Stimulated activated CD4-positive, alpha-beta T cell treated with anti-CD3 and anti-CD28 coated beads, TNF-alpha, amount 100 ng/mL, for 48 hours (primary cell): ENCODE measurements around the gene MEF2B.

ENCODE experiments used
- DNase-seq, 3 donors: peaks; one replicate each; pipeline ENCODE4 v3.0.0-alpha.2; 2020; ENCODE audit warnings: low read depth in 3 of 3

The MEF2B gene

GRCh38 chr19:19170053-19170872, at the start of gene MEF2B:
Gene MEF2B, minus strand, starts transcription at chr19:19170263. Its CDS starts 19,528 bp downstream, at chr19:19150735.
- peak; percentile 41 to 76 (median 72) for DNase-seq

- DNase-seq, result no peak
These were observed 48.8 kb upstream of the MEF2B start for GRCh38 chr19:19218911-19219310.

- no peak for DNase-seq
These were observed 47.0 kb upstream of the MEF2B start for GRCh38 chr19:19217099-19217498.

GRCh38 chr19:19215792-19216191, 45.7 kb upstream of the MEF2B start:
- no peak for DNase-seq

- DNase-seq, result no peak
These were observed 44.8 kb upstream of the MEF2B start for GRCh38 chr19:19214892-19215291.

- no peak for DNase-seq
These were observed 44.1 kb upstream of the MEF2B start for GRCh38 chr19:19214159-19214490.

- no peak for DNase-seq
These were observed 43.5 kb upstream of the MEF2B start for GRCh38 chr19:19213426-19214158.

- DNase-seq, result no peak
These were observed 42.9 kb upstream of the MEF2B start for GRCh38 chr19:19212916-19213315.

GRCh38 chr19:19211499-19212420, 41.7 kb upstream of the MEF2B start, which contains the start of gene NCAN:
Gene NCAN, plus strand, starts transcription at chr19:19211958. Its CDS starts 4,996 bp downstream, at chr19:19216954.
- DNase-seq, result no peak

- no peak for DNase-seq
These were observed 39.3 kb upstream of the MEF2B start for GRCh38 chr19:19209372-19209771.

- no peak for DNase-seq
These were observed 37.8 kb upstream of the MEF2B start for GRCh38 chr19:19207637-19208572.

GRCh38 chr19:19206938-19207337, 36.9 kb upstream of the MEF2B start:
- no peak for DNase-seq

GRCh38 chr19:19205416-19206410, 35.6 kb upstream of the MEF2B start:
- DNase-seq, result no peak

- no peak for DNase-seq
These were observed 34.1 kb upstream of the MEF2B start for GRCh38 chr19:19204181-19204580.

GRCh38 chr19:19203012-19203856, 33.2 kb upstream of the MEF2B start, which contains the start of gene NR2C2AP:
Gene NR2C2AP, minus strand, starts transcription at chr19:19203414. Its CDS starts 354 bp downstream, at chr19:19203060.
- peak; percentile 89 to 95 (median 92) for DNase-seq

GRCh38 chr19:19202707-19203011, 32.6 kb upstream of the MEF2B start:
- DNase-seq, result no peak

GRCh38 chr19:19201697-19202630, 31.9 kb upstream of the MEF2B start:
- no peak for DNase-seq

GRCh38 chr19:19193926-19194325, 23.9 kb upstream of the MEF2B start:
- no peak for DNase-seq
